ENCODE measurements around the gene ZNF653.
"Not testable (repeated sequence)": the region's sequence is repeated elsewhere in the genome, so short reads cannot be mapped to it uniquely, and the experiment has no call there.

Gene ZNF653

GRCh38 chr19:11433526-11433925 lies 72.1 kb downstream of the ZNF653 start:
- DNase-seq (ENCODE audit: low read depth in 3 of 3): not testable (repeated sequence)

All from stimulated activated CD4-positive, alpha-beta T cell treated with anti-CD3 and anti-CD28 coated beads, TNF-alpha, amount 100 ng/mL, for 4 hours (primary cell).